ENCODE measurements around the gene GSTK1. TPM values are rescaled to one million over a fixed set of nuclear protein-coding genes. Genes with fewer than 3 reads are reported as not detected.

The GSTK1 gene
- polyA plus RNA-seq, 1 of the 3 experiments (the other 2 are of a cell fraction), result 299 TPM

GRCh38 chr7:143237366-143237765 lies 25.9 kb upstream of the GSTK1 start:
- Histone ChIP-seq H3F3A (replicated peaks; ENCODE audit: insufficient read depth) (peaks cover 6% of the 10 kb centered on the region), H3K4me1 (ENCODE audit: control insufficient read depth in 1 of 2, insufficient read depth in 2 of 2, low read depth in 1 of 2, low read length in 1 of 2) (peaks cover 0 to 4% of the 10 kb centered on the region in 2 experiments; a peak in 2 of 4 replicates), H3K27ac (ENCODE audit: low read depth in 2 of 2, low read length in 1 of 2) (no peak overlapping the region), H4K20me1 (ENCODE audit: insufficient read depth) (no peaks in the 10 kb centered on the region), H3K9me2 (no peaks in the 10 kb centered on the region), H3K36me3 (replicated peaks in 1 of 2; ENCODE audit: control insufficient read depth in 1 of 2, insufficient read depth in 2 of 2, low read length in 1 of 2) (no peaks in the 10 kb centered on the region), H3K9ac (no peak overlapping the region), H3K9me3 (peaks cover 35% of the 10 kb centered on the region), H3K4me2 (no peak overlapping the region), H3K79me2 (ENCODE audit: insufficient read depth) (no peaks in the 10 kb centered on the region), H3K4me3 (ENCODE audit: low read depth in 2 of 2, low read length in 1 of 2) (no peak overlapping the region), H3K27me3 (ENCODE audit: insufficient read depth) (no peaks in the 10 kb centered on the region), H2AFZ (ENCODE audit: low read depth) (no peak overlapping the region)
- CTCF ChIA-PET, result interaction anchor here (0.7 to 1.9 kb wide), 5 partner anchors 12 to 181 kb away, joined by 3 to 8 read pairs (median 4); no protein-coding TSS in a partner anchor
- POLR2A ChIA-PET, result no interaction called here
- DNase-seq, result no peak
- TF ChIP-seq YY1 (IDR thresholded peaks at IDR 0.05; ENCODE audit: low read depth) (no peak), PBX3 (IDR thresholded peaks at IDR 0.05) (no peak), RXRA (IDR thresholded peaks at IDR 0.05; ENCODE audit: borderline replicate concordance, low read depth) (no peak), USF1 (IDR thresholded peaks at IDR 0.05; ENCODE audit: borderline replicate concordance, low read depth) (no peak), FOXJ3 (CRISPR knock-in tag; IDR thresholded peaks at IDR 0.05) (no peak), RFX5 (IDR thresholded peaks at IDR 0.05; ENCODE audit: low read length) (no peak), SMC3 (IDR thresholded peaks at IDR 0.05; ENCODE audit: low read depth, low read length) (no peak), GATA2 (CRISPR knock-in tag; IDR thresholded peaks at IDR 0.05) (no peak), CHD2 (IDR thresholded peaks at IDR 0.05; ENCODE audit: low read length, partially characterized antibody) (no peak), RCOR1 (IDR thresholded peaks at IDR 0.05; ENCODE audit: low read length) (no peak)

- Histone ChIP-seq H4K20me1 (ENCODE audit: insufficient read depth) (no peaks in the 10 kb centered on the region), H3K79me2 (ENCODE audit: insufficient read depth) (no peaks in the 10 kb centered on the region), H2AFZ (ENCODE audit: low read depth) (no peak overlapping the region), H3K27me3 (ENCODE audit: insufficient read depth) (no peaks in the 10 kb centered on the region), H3F3A (replicated peaks; ENCODE audit: insufficient read depth) (peaks cover 6% of the 10 kb centered on the region), H3K9ac (no peak overlapping the region), H3K9me3 (peaks cover 28% of the 10 kb centered on the region), H3K9me2 (no peaks in the 10 kb centered on the region), H3K4me3 (ENCODE audit: low read depth in 2 of 2, low read length in 1 of 2) (no peak overlapping the region), H3K36me3 (replicated peaks in 1 of 2; ENCODE audit: control insufficient read depth in 1 of 2, insufficient read depth in 2 of 2, low read length in 1 of 2) (no peaks in the 10 kb centered on the region), H3K27ac (ENCODE audit: low read depth in 2 of 2, low read length in 1 of 2) (no peak overlapping the region), H3K4me1 (ENCODE audit: control insufficient read depth in 1 of 2, insufficient read depth in 2 of 2, low read depth in 1 of 2, low read length in 1 of 2) (peaks cover 0 to 4% of the 10 kb centered on the region in 2 experiments; a peak in 2 of 4 replicates), H3K4me2 (no peak overlapping the region)
- ChIA-PET POLR2A (no interaction called here), CTCF (interaction anchor here (1.8 to 5.5 kb wide), 4 partner anchors 12 to 178 kb away, joined by 4 to 125 read pairs (median 32); no protein-coding TSS in a partner anchor)
- no peak for DNase-seq
- WGBS (ENCODE audit: low lambda C conversion rate), result 86% methylated on average over 1 of the region's 1 CpG
- no peak for TF ChIP-seq POLR2AphosphoS5 (IDR thresholded peaks at IDR 0.05; ENCODE audit: low read depth, low read length)
- no peak for TF ChIP-seq RFX5 (IDR thresholded peaks at IDR 0.05; ENCODE audit: low read length)
- TF ChIP-seq USF2 (IDR thresholded peaks at IDR 0.05; ENCODE audit: borderline replicate concordance, low read depth, low read length), result no peak
- TF ChIP-seq CHD2 (IDR thresholded peaks at IDR 0.05; ENCODE audit: low read length, partially characterized antibody), result no peak
- no peak for TF ChIP-seq TEAD4 (IDR thresholded peaks at IDR 0.05; ENCODE audit: borderline replicate concordance, insufficient read depth)
- TF ChIP-seq PBX3 (IDR thresholded peaks at IDR 0.05), result no peak
- no peak for TF ChIP-seq EZH2phosphoT487 (IDR thresholded peaks at IDR 0.05; ENCODE audit: borderline replicate concordance, low read depth)
- TF ChIP-seq SMC3 (IDR thresholded peaks at IDR 0.05; ENCODE audit: low read depth, low read length), result no peak
Measured at GRCh38 chr7:143238289-143238980, 24.8 kb upstream of the GSTK1 start.
